HCT116 (cell line): ENCODE measurements around the gene SMARCB1.

Experiments used
- CBX3 ChIP-seq: IDR thresholded peaks from 2 replicates; pipeline ENCODE4 v1.6.1; 2012; ENCODE audit warnings: low read depth
- EZH2phosphoT487 ChIP-seq: fragments of 200-600 bp; IDR thresholded peaks from 2 replicates; pipeline ENCODE4 v1.6.1; 2018; ENCODE audit warnings: antibody characterized with exemption, borderline replicate concordance
- JUND ChIP-seq: IDR thresholded peaks from 2 replicates; pipeline ENCODE4 v1.6.1; 2012
- MAX ChIP-seq: IDR thresholded peaks from 2 replicates; pipeline ENCODE4 v1.6.1; 2012
- POLR2A ChIP-seq: IDR thresholded peaks from 2 replicates; pipeline ENCODE4 v1.7.0; 2011; ENCODE audit warnings: borderline replicate concordance; ENCODE audit not compliant: insufficient read depth, insufficient read length; ENCODE audit errors: extremely low read depth
- POLR2AphosphoS5 ChIP-seq: IDR thresholded peaks from 2 replicates; pipeline ENCODE4 v1.6.1; 2011; ENCODE audit warnings: mild to moderate bottlenecking, low read depth, low read length, moderate library complexity
- REST ChIP-seq: IDR thresholded peaks from 2 replicates; pipeline ENCODE4 v1.6.1; 2012; ENCODE audit warnings: low read depth
- SIN3A ChIP-seq: IDR thresholded peaks from 2 replicates; pipeline ENCODE4 v1.6.1; 2012; ENCODE audit warnings: low read depth
- SP1 ChIP-seq: IDR thresholded peaks from 2 replicates; pipeline ENCODE4 v1.6.1; 2012; ENCODE audit warnings: low read depth
- TCF7L2 ChIP-seq: IDR thresholded peaks from 2 replicates; pipeline ENCODE4 v1.7.0; 2011; ENCODE audit warnings: borderline replicate concordance, inconsistent platforms; ENCODE audit not compliant: insufficient read depth, insufficient read length; ENCODE audit errors: extremely low read depth
- ZFX ChIP-seq: fragments of 450-650 bp; IDR thresholded peaks from 2 replicates; pipeline ENCODE4 v1.6.1; 2017
- TF ChIP-seq, protein P1 (sequence below), 3 experiments: fragments of 200-600 bp in 1 of 3; sonication (generic) in 1 of 3; IDR thresholded peaks in 2 of 3; conservative IDR thresholded peaks in 1 of 3; 2 replicates each; pipeline ENCODE4 v1.5.1; 2012 to 2017; ENCODE audit warnings: low read depth in 2 of 3, low read length in 2 of 3, antibody characterized with exemption in 1 of 3, borderline replicate concordance in 1 of 3, control low read depth in 1 of 3, mild to moderate bottlenecking in 1 of 3, mixed read lengths in 1 of 3, mixed run types in 1 of 3, moderate library complexity in 1 of 3; ENCODE audit not compliant: insufficient read depth in 1 of 3
- TF ChIP-seq, protein P2 (sequence below): IDR thresholded peaks from 2 replicates; pipeline ENCODE4 v1.6.1; 2011; ENCODE audit warnings: mild to moderate bottlenecking, low read length, moderate library complexity; ENCODE audit not compliant: insufficient replicate concordance; ENCODE audit errors: extremely low read depth

DNA sequence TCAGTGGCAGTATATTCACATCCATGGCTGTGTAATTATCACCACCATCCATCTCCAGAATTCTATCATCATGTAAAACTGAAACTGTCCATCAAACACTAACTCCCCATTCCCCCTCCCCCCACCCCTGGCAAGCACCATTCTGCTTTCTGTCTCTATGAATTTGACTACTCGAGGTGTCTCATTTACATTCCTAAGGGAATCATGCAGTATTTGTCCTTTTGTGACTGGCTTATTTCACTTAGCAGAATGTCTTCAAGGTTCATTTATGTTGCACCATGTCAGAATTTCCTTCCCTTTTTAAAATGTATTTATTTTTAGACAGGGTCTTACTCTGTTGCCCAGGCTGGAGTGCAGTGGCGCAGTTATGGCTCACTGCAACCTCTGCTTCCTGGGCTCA, 31.8 kb downstream of the SMARCB1 start:
- TF ChIP-seq SP1 (no peak), POLR2A (no peak), ZFX (no peak), SIN3A (no peak), TCF7L2 (no peak), CBX3 (no peak), MAX (no peak), EZH2phosphoT487 (no peak), POLR2AphosphoS5 (no peak), REST (no peak), JUND (no peak)
- TF ChIP-seq, protein P1, sequence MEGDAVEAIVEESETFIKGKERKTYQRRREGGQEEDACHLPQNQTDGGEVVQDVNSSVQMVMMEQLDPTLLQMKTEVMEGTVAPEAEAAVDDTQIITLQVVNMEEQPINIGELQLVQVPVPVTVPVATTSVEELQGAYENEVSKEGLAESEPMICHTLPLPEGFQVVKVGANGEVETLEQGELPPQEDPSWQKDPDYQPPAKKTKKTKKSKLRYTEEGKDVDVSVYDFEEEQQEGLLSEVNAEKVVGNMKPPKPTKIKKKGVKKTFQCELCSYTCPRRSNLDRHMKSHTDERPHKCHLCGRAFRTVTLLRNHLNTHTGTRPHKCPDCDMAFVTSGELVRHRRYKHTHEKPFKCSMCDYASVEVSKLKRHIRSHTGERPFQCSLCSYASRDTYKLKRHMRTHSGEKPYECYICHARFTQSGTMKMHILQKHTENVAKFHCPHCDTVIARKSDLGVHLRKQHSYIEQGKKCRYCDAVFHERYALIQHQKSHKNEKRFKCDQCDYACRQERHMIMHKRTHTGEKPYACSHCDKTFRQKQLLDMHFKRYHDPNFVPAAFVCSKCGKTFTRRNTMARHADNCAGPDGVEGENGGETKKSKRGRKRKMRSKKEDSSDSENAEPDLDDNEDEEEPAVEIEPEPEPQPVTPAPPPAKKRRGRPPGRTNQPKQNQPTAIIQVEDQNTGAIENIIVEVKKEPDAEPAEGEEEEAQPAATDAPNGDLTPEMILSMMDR (IDR thresholded peaks at IDR 0.05 in 2 of 3, conservative IDR thresholded peaks at IDR 0.05 in 1 of 3; ENCODE audit: borderline replicate concordance in 1 of 3, insufficient read depth in 1 of 3, low read depth in 2 of 3, low read length in 2 of 3), result no peak
- TF ChIP-seq, protein P2, sequence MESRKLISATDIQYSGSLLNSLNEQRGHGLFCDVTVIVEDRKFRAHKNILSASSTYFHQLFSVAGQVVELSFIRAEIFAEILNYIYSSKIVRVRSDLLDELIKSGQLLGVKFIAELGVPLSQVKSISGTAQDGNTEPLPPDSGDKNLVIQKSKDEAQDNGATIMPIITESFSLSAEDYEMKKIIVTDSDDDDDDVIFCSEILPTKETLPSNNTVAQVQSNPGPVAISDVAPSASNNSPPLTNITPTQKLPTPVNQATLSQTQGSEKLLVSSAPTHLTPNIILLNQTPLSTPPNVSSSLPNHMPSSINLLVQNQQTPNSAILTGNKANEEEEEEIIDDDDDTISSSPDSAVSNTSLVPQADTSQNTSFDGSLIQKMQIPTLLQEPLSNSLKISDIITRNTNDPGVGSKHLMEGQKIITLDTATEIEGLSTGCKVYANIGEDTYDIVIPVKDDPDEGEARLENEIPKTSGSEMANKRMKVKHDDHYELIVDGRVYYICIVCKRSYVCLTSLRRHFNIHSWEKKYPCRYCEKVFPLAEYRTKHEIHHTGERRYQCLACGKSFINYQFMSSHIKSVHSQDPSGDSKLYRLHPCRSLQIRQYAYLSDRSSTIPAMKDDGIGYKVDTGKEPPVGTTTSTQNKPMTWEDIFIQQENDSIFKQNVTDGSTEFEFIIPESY, result no peak
